ENCODE results near the gene TRAPPC1.
A peak's percentile ranks its signal among the peaks of the same experiment; 100 is the strongest.

The TRAPPC1 gene

DNA sequence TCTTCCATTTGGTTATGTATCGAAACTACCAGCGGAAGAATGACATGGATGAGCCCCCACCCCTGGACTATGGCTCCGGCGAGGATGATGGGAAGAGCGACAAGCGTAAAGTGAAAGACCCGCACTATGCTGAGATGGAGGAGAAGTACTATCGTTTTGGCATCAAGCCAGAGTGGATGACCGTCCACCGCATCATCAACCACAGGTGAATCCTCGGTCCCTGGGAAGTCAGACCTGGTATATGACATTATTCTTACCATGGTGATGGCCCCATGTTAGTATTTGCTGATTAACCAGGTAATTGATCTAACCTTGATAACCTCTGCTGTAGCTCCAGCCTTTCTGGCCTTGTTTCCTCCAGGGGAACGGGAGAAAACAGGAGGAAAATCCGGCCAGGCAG lies 34.7 kb downstream of the TRAPPC1 start:
- DNase-seq (ENCODE audit: low read depth): no peak

- DNase-seq (ENCODE audit: low read depth): no peak
These were observed 36.9 kb downstream of the TRAPPC1 start for GRCh38 chr17:7894866-7895265.

GRCh38 chr17:7894226-7894625 lies 37.5 kb downstream of the TRAPPC1 start:
- no peak for DNase-seq (ENCODE audit: low read depth)

DNA sequence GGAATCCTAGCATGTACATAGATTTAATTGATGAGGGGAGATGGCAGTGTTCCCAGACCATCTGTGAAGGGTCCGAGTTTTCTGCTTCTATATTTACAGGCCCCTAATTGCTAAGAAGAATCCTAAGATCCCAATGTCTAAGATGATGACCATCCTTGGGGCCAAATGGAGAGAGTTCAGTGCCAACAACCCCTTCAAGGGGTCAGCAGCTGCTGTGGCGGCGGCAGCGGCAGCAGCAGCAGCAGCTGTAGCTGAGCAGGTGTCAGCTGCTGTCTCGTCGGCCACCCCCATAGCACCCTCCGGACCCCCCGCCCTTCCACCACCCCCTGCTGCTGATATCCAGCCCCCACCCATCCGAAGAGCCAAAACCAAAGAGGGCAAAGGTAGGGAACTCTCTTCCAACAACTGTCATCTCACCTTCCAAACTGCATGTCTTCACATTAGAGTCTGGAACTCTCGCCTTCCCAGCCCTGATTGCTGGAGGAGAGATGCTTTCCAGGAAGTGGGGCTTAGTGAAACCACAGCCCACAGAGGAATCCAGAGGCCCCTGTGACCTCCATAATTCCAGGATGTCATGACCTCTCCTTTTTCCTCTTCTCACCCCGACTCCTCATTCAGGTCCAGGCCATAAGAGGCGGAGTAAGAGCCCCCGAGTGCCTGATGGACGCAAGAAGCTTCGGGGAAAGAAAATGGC lies 38.4 kb downstream of the TRAPPC1 start:
- DNase-seq (ENCODE audit: low read depth): no peak

- DNase-seq (ENCODE audit: low read depth): no peak
These were observed 42.4 kb downstream of the TRAPPC1 start for GRCh38 chr17:7889166-7889955.

DNA sequence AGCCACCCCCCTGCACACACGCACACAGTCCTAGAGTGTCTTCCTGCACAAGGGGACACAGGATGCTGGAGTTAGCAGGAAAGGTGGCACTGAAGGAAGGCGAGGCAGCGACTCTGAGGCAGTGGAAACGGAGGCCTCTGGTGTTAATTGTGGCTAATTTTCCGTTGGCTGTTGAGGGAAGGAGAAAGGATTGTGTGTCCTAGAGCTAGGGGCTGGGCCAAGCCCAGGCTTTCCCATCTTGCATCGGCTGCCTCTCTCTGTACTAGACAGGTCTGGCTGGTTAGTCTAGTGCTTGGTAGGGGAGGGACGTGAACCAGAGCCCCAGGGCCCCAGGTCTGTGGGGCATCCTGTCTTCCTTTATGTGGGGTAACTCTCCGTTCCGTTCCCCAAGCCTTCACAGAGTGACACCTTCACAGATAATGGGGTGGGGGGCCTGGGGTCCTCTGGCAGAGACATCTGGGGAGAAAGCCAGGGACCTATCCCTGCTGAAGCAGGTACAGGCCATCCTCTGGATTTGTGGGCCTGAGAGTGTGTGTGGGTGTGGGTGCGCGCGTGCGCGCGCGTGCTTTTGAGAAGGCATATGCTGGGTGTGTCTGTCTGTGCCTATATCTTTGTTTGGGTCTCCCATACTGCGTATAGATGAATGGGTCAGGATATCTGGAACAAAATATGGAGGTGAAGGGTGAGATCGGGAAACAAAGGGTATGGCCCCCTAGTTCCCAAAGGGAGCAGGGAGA lies 43.4 kb downstream of the TRAPPC1 start, which contains the start of gene CHD3:
TSS of gene CHD3 (plus strand) at position 606 of the 737 bp plus-strand sequence. CDS start 212 bp downstream, outside the sequence.
- DNase-seq (ENCODE audit: low read depth): peak; percentile 39

GRCh38 chr17:7887482-7888183 lies 44.1 kb downstream of the TRAPPC1 start:
- peak; percentile 78 for DNase-seq (ENCODE audit: low read depth)

GRCh38 chr17:7887038-7887481 lies 44.7 kb downstream of the TRAPPC1 start:
- DNase-seq (ENCODE audit: low read depth): no peak

DNA sequence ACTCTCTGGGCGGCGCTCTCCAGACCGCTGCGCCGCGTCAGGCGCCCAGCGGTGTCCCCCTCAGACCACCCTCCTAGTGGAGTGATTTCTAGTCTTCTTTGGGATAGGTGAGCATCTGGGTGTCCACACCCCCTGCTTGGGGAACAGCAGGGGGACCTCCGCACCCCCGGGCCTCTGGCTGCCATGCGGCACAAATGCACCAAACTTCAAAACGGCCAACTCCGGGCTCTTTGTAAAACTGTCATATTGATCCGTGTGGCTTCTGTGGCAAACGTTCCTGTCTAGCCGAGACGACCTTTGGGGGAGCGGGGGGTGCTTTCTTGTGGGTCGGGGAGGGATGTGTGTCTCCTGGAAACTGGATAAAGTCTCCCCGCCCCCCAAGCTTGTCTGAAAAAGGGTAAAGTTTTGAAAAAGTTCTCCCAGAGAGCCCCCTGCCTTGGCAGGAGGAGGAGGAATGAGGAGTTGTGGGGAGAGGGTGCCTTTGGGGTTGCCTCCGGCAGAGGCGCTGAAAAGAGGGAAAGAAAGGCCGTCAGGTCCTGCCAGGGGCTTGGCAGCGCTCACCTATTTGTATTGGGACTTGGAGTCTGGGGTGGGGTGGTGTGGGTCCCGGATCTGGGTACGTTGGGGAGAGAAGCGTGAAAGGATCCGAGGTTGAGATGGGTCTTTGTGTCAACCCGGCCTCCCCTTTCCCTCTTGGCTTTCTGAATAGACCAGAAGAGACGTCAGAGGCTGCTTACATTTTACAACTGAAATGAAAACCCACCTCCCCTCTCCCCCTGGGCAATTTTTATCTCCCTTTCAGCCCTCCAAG lies 45.3 kb downstream of the TRAPPC1 start:
- DNase-seq (ENCODE audit: low read depth): peak; percentile 37

- peak; percentile 31 for DNase-seq (ENCODE audit: low read depth)
These were observed 46.1 kb downstream of the TRAPPC1 start for GRCh38 chr17:7885367-7886226.

- peak; percentile 34 for DNase-seq (ENCODE audit: low read depth)
These were observed 47.0 kb downstream of the TRAPPC1 start for GRCh38 chr17:7884581-7885366.

DNA sequence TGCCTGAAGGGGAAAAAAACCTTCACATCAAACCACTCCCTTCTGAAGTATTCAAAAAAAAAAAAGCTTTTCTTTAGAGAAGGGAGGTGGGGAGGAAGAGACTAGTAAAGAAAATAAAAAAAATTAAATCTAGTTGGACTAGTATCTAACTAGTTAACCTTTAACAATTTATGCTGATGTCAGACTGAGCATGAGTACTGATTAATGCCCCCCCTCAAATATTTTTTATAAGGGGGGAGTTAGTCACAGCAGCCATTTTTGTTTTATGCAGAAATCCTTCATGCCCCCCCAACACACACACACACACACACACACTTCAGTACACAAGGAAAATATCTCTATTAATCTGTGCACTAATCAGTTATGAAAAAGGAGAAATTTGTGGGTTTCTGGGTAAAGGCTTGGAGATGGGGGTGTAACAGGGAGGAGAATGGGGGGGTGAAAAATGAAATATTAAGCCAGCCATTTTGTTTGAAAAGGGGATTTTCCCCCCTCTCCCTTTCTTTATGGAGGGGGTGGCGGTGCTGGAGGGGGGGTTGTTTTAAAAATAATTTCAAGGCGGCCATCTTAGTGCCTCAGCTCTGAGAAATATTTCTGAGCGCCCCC lies 47.9 kb downstream of the TRAPPC1 start:
- no peak for DNase-seq (ENCODE audit: low read depth)

- DNase-seq (ENCODE audit: low read depth): no peak
These were observed 49.1 kb downstream of the TRAPPC1 start for GRCh38 chr17:7882629-7883028.

DNA sequence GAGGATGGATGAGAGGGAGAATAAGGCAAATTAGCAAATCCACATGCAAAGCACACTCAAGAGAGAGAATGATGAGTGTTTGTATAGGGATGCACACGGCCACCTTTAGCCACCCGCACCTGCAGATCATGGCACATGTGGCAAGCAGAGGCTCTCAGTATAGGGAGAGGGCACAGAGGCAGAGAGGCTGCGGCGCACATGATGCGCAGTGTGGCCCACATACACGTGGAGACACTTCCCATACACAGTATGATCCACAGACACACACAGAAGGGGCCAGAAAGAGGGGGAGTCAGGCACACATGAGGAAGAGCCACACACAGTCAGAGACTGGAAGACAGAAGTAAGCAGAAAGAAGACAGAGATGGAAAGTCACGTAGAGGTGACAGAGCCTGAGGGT lies 49.7 kb downstream of the TRAPPC1 start:
- DNase-seq (ENCODE audit: low read depth): no peak

DNA sequence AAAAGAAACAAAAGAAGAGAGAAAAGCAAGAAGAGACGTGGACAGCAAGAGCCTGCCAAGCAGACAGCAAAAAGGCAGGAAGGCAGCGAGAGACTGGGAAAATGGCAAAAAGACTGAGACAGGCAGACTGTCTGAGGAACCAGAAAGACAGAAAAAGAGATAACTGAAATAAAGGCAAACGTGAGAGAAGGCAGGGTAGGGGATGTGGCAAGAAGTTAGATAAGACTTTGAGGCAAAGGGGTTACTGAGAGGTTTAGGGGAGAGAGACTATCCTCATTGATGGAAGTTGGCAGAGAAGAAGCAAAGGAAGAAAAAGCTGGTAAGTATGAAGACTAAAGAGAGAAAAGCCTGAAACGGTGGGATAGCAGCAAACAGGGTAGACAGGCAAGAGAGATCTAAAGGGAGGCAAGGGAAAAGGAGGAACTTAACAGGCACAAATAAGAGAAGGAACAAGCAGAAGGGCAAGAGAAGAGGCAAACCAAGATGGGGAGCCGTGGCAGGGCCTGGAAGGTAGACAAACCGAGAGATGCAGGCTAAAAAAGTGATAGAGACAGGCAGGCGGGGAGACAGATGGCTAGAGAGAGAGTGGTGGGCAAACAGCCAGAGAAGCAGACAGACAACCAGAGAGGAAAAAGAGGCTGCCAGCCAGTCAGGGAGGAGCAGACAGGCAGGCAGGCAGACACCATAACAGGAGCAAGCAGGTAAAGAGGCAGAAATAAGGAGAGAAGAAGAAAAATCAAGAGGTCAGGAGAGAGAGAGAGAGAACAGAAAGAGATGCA lies 50.3 kb downstream of the TRAPPC1 start:
- no peak for DNase-seq (ENCODE audit: low read depth)
